DND-41 (cell line): Measurements from ENCODE around the gene ANKS1B.

ENCODE experiments used
- EZH2 ChIP-seq: IDR thresholded peaks from 3 replicates; pipeline ENCODE4 v1.6.1; 2012; ENCODE audit warnings: borderline replicate concordance, low read depth, mild to moderate bottlenecking, moderate library complexity, low read length, inconsistent platforms; ENCODE audit not compliant: severe bottlenecking
- TF ChIP-seq, protein P1 (sequence below): IDR thresholded peaks from 2 replicates; pipeline ENCODE4 v1.5.1; 2012; ENCODE audit warnings: borderline replicate concordance, low read length, moderate library complexity, mild to moderate bottlenecking; ENCODE audit not compliant: poor library complexity, severe bottlenecking; ENCODE audit errors: extremely low read depth

- TF ChIP-seq, protein P1, sequence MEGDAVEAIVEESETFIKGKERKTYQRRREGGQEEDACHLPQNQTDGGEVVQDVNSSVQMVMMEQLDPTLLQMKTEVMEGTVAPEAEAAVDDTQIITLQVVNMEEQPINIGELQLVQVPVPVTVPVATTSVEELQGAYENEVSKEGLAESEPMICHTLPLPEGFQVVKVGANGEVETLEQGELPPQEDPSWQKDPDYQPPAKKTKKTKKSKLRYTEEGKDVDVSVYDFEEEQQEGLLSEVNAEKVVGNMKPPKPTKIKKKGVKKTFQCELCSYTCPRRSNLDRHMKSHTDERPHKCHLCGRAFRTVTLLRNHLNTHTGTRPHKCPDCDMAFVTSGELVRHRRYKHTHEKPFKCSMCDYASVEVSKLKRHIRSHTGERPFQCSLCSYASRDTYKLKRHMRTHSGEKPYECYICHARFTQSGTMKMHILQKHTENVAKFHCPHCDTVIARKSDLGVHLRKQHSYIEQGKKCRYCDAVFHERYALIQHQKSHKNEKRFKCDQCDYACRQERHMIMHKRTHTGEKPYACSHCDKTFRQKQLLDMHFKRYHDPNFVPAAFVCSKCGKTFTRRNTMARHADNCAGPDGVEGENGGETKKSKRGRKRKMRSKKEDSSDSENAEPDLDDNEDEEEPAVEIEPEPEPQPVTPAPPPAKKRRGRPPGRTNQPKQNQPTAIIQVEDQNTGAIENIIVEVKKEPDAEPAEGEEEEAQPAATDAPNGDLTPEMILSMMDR: no peak
- no peak for TF ChIP-seq EZH2
Observed at GRCh38 chr12:98970950-98971349, 1013.8 kb downstream of the ANKS1B start.
